Endothelial cell of umbilical vein (primary cell): ENCODE data around the gene ASB10. TPM values are rescaled to one million over a fixed set of nuclear protein-coding genes. Genes with fewer than 3 reads are reported as not detected.

Source experiments
- BruUV-seq: library from RNA; stranded (reverse); fragments of 400-500 nt; replicated peaks from 2 replicates; lab custom pipeline; 2021; lab: Mats Ljungman, UMichigan
- CTCF ChIA-PET: fragments of 300-600, 350-600 bp; sonication (Branson Sonifier 250); formaldehyde crosslinking; loops from one replicate; lab custom pipeline; 2021; ENCODE audit warnings: antibody characterized with exemption, inconsistent platforms; lab: Charles Lee
- POLR2A ChIA-PET: fragments of 300-600, 350-600 bp; sonication (Branson Sonifier 250); formaldehyde crosslinking; loops from one replicate; lab custom pipeline; 2021; ENCODE audit warnings: antibody characterized with exemption, inconsistent platforms; lab: Charles Lee
- DNase-seq: peaks from one replicate; pipeline ENCODE4 v3.0.0-alpha.2; 2011; ENCODE audit warnings: low read depth, low spot score
- FAIRE-seq: peaks from 2 replicates; lab custom pipeline; 2011; peaks lifted over from hg19 to GRCh38; lab: Jason Lieb, UNC
- H2AFZ ChIP-seq: 2 replicates; pipeline ENCODE4 v1.6.0; 2012; ENCODE audit warnings: low read depth, low read length, control low read depth, inconsistent platforms
- H3K27ac ChIP-seq: 2 replicates; pipeline ENCODE4 v1.5.1; 2011; ENCODE audit warnings: low read depth, mild to moderate bottlenecking, control low read depth, low read length, moderate library complexity; ENCODE audit not compliant: insufficient read depth
- H3K27me3 ChIP-seq, 2 experiments: 2 replicates each; pipeline versions ENCODE4 v1.6.0 to v1.6.1; 2011; ENCODE audit warnings: low read length in 2 of 2, mixed read lengths in 1 of 2; ENCODE audit not compliant: control insufficient read depth in 2 of 2, insufficient read depth in 2 of 2
- H3K36me3 ChIP-seq, 2 experiments: 2 replicates in 1 of 2; 3 replicates in 1 of 2; pipeline ENCODE4 v1.5.1; 2011; ENCODE audit warnings: low read length in 2 of 2, mild to moderate bottlenecking in 1 of 2, moderate library complexity in 1 of 2; ENCODE audit not compliant: control insufficient read depth in 2 of 2, insufficient read depth in 2 of 2; ENCODE audit errors: extremely low read depth in 1 of 2
- H3K4me1 ChIP-seq: 3 replicates; pipeline ENCODE4 v1.5.1; 2011; ENCODE audit warnings: mild to moderate bottlenecking, low read length; ENCODE audit not compliant: control insufficient read depth, insufficient read depth; ENCODE audit errors: extremely low read depth
- H3K4me2 ChIP-seq: 2 replicates; pipeline ENCODE4 v1.6.1; 2011; ENCODE audit warnings: low read length, control low read depth, mixed read lengths; ENCODE audit not compliant: insufficient read depth
- H3K4me3 ChIP-seq, 3 experiments: fragments of 200-600 bp in 1 of 3; sonication (generic), shearing (Covaris generic) in 1 of 3; replicated peaks in 1 of 3; 2 replicates each; pipeline ENCODE4 v1.5.1; 2011 to 2016; ENCODE audit warnings: control low read depth in 3 of 3, low read length in 3 of 3, mild to moderate bottlenecking in 2 of 3, inconsistent platforms in 1 of 3, low read depth in 1 of 3, moderate library complexity in 1 of 3; ENCODE audit not compliant: insufficient read depth in 1 of 3
- H3K79me2 ChIP-seq: 2 replicates; pipeline ENCODE4 v1.6.0; 2012; ENCODE audit warnings: low read length, inconsistent platforms; ENCODE audit not compliant: control insufficient read depth, insufficient read depth
- H3K9ac ChIP-seq: replicated peaks from 2 replicates; pipeline ENCODE3; 2011; ENCODE audit warnings: low read length, control low read depth; ENCODE audit not compliant: insufficient read depth; ENCODE audit errors: extremely low read depth
- H3K9me1 ChIP-seq: replicated peaks from 3 replicates; pipeline ENCODE4 v1.6.0; 2011; ENCODE audit warnings: mild to moderate bottlenecking, low read length; ENCODE audit not compliant: control insufficient read depth, insufficient read depth; ENCODE audit errors: extremely low read depth
- H3K9me3 ChIP-seq: replicated peaks from 2 replicates; pipeline ENCODE4 v1.5.1; 2012; ENCODE audit warnings: low read length, inconsistent platforms; ENCODE audit not compliant: control insufficient read depth, insufficient read depth
- H4K20me1 ChIP-seq: replicated peaks from 2 replicates; pipeline ENCODE3; 2011; ENCODE audit warnings: mild to moderate bottlenecking, low read length; ENCODE audit not compliant: control insufficient read depth, insufficient read depth; ENCODE audit errors: extremely low read depth
- CTCF ChIP-seq, 2 donors: IDR thresholded peaks; 1 replicate in 1 of 2; 2 replicates in 1 of 2; pipeline ENCODE4 v1.5.1; 2011; ENCODE audit warnings: low read length in 2 of 2, mild to moderate bottlenecking in 2 of 2, moderate library complexity in 2 of 2, control low read depth in 1 of 2, inconsistent platforms in 1 of 2, low read depth in 1 of 2; ENCODE audit not compliant: insufficient read depth in 1 of 2; ENCODE audit errors: extremely low read depth in 1 of 2
- EZH2 ChIP-seq: IDR thresholded peaks from 2 replicates; pipeline ENCODE4 v1.6.1; 2012; ENCODE audit warnings: borderline replicate concordance, low read depth, mild to moderate bottlenecking, moderate library complexity, low read length, inconsistent platforms; ENCODE audit not compliant: severe bottlenecking
- FOS ChIP-seq: IDR thresholded peaks from 2 replicates; pipeline ENCODE4 v1.6.1; 2011; ENCODE audit warnings: mild to moderate bottlenecking, low read length, moderate library complexity, borderline replicate concordance; ENCODE audit not compliant: insufficient read depth
- GATA2 ChIP-seq: IDR thresholded peaks from 2 replicates; pipeline ENCODE4 v1.7.0; 2011; ENCODE audit warnings: low read depth, mild to moderate bottlenecking, moderate library complexity, mixed read lengths, low read length; ENCODE audit not compliant: insufficient read length, insufficient read depth
- JUN ChIP-seq: IDR thresholded peaks from 2 replicates; pipeline ENCODE4 v1.6.1; 2011; ENCODE audit warnings: borderline replicate concordance, low read depth; ENCODE audit not compliant: insufficient read length, insufficient read depth
- MAX ChIP-seq: IDR thresholded peaks from 2 replicates; pipeline ENCODE4 v1.6.1; 2011; ENCODE audit not compliant: insufficient read depth, insufficient read length
- MYC ChIP-seq: IDR thresholded peaks from one replicate; pipeline ENCODE4 v1.6.1; 2011; ENCODE audit warnings: mild to moderate bottlenecking, low read depth, low read length
- POLR2A ChIP-seq: IDR thresholded peaks from 2 replicates; pipeline ENCODE4 v1.6.1; 2012; ENCODE audit warnings: low read depth, mild to moderate bottlenecking, control low read depth, low read length
- POLR2AphosphoS5 ChIP-seq: IDR thresholded peaks from 2 replicates; pipeline ENCODE4 v1.6.1; 2012; ENCODE audit warnings: low read depth, mild to moderate bottlenecking, control low read depth, low read length, moderate library complexity; ENCODE audit not compliant: insufficient read depth
- dilution Hi-C: fragments of 300-500 bp; cut with MboI; formaldehyde crosslinking; loops from one replicate; pipeline ENCODE4 v1.15.0; 2019; ENCODE audit warnings: low sequenced_read_pairs; ENCODE audit not compliant: extremely low pct_ligation_motif_present
- intact Hi-C: fragments of 100-400 bp; cut with micrococcal nuclease; formaldehyde crosslinking; loops from one replicate; pipeline ENCODE4 v1.10.0; 2022
- polyA plus RNA-seq, 4 experiments: library from polyadenylated mRNA; depleted of rRNA in 3 of 4; stranded (reverse) in 3 of 4; unstranded in 1 of 4; fragments of >200 nt; gene quantifications; 2 replicates each; pipeline versions ENCODE4 v1.2.1 to v1.2.3, GENCODE V29; 2011 to 2012; ENCODE audit warnings: missing spikeins in 1 of 4
- total RNA-seq: library from RNA; stranded (reverse); gene quantifications from 2 replicates; pipeline ENCODE4 v1.2.3, GENCODE V29; 2021

Gene ASB10
- total and polyA plus RNA-seq, 2 donors (not counting 3 experiments of a cell fraction or from before 2014, with no cell fraction given) = not detected

GRCh38 chr7:151131592-151132293 lies 55.3 kb downstream of the ASB10 start:
- intact Hi-C loops (no loop called here), dilution Hi-C loops (no loop called here)
- no TSS peak for BruUV-seq
- FAIRE-seq = no peak
- TF ChIP-seq MYC (no peak), GATA2 (no peak), JUN (no peak), POLR2AphosphoS5 (no peak), CTCF (IDR thresholded peaks at IDR 0.05; ENCODE audit: extremely low read depth in 1 of 2, insufficient read depth in 1 of 2, low read depth in 1 of 2, low read length in 2 of 2) (no peak), FOS (no peak), POLR2A (no peak), MAX (no peak), EZH2 (no peak)
- Histone ChIP-seq H4K20me1 (no peaks in the 10 kb centered on the region), H2AFZ (no peak overlapping the region), H3K4me2 (no peak overlapping the region), H3K79me2 (no peaks in the 10 kb centered on the region), H3K27me3 (no peaks in the 10 kb centered on the region), H3K27ac (no peak overlapping the region), H3K9me3 (no peaks in the 10 kb centered on the region), H3K9me1 (no peaks in the 10 kb centered on the region), H3K9ac (no peak overlapping the region), H3K4me1 (no peaks in the 10 kb centered on the region), H3K4me3 (no peak overlapping the region), H3K36me3 (peaks cover 9 to 76% of the 10 kb centered on the region in 2 experiments)
- no peak for DNase-seq
- CTCF ChIA-PET = interaction anchor here (0.6 kb wide), 1 partner anchor 15 kb away, joined by 3 read pairs; no protein-coding TSS in a partner anchor
- POLR2A ChIA-PET = no interaction called here
